ENCODE data around the gene SLC13A3.

GRCh38 chr20:46600286-46600752 lies 50.9 kb downstream of the SLC13A3 start:
- no peak for TF ChIP-seq CTCF (conservative IDR thresholded peaks at IDR 0.05; ENCODE audit: low read depth, low read length)
- no peak for TF ChIP-seq MAFK (IDR thresholded peaks at IDR 0.05; ENCODE audit: low read depth, low read length)
- no peak for TF ChIP-seq USF2 (IDR thresholded peaks at IDR 0.05; ENCODE audit: low read depth, low read length)
- TF ChIP-seq MAZ (IDR thresholded peaks at IDR 0.05; ENCODE audit: borderline replicate concordance, low read depth, low read length): no peak
- TF ChIP-seq BHLHE40 (IDR thresholded peaks at IDR 0.05; ENCODE audit: low read depth, low read length): no peak
